ENCODE results near the gene SELENOH.

SELENOH gene

DNA sequence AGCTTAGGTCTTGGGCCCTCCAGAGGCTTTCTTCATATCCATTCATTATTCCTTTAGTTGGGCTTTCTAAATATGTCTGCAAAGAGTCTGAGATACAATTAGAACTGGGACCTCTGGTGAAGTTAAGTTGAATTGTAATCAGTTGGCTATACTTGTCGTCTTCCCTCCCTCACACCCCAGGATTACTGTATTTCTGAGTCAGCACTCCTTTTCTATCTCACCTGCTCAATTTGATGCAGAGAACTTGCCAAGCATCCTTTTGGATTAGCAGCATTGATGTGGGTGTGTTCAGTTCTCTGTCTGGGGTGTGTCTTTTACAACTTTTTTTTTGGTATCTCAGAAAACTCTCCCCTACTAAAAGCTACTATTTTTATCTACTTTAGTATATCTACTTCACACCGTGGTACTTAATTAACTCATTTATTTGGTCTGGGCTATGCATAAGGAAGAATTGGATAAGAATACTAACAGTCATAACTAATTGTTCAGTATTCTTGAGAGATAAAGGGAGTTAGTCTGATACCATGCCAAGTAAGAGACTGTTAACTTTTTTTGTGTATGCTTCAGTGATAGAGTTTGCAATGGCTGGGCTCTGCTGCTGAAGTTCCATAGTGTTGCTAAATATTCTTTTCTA, 35.4 kb downstream of the SELENOH start:
- H3K27ac ChIP-seq, result peak overlapping the region; percentile 86
- ChIA-PET CTCF (interaction anchor here (0.9 to 1.5 kb wide), 2 partner anchors 13 to 132 kb away, joined by 3 to 4 read pairs; no protein-coding TSS in a partner anchor), POLR2A (ENCODE audit: low non-redundant PET) (no interaction called here)
- TF ChIP-seq, protein P1, sequence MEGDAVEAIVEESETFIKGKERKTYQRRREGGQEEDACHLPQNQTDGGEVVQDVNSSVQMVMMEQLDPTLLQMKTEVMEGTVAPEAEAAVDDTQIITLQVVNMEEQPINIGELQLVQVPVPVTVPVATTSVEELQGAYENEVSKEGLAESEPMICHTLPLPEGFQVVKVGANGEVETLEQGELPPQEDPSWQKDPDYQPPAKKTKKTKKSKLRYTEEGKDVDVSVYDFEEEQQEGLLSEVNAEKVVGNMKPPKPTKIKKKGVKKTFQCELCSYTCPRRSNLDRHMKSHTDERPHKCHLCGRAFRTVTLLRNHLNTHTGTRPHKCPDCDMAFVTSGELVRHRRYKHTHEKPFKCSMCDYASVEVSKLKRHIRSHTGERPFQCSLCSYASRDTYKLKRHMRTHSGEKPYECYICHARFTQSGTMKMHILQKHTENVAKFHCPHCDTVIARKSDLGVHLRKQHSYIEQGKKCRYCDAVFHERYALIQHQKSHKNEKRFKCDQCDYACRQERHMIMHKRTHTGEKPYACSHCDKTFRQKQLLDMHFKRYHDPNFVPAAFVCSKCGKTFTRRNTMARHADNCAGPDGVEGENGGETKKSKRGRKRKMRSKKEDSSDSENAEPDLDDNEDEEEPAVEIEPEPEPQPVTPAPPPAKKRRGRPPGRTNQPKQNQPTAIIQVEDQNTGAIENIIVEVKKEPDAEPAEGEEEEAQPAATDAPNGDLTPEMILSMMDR (conservative IDR thresholded peaks at IDR 0.05; ENCODE audit: low read depth), result no peak
- DNase-seq (ENCODE audit: low spot score), result no peak

DNA sequence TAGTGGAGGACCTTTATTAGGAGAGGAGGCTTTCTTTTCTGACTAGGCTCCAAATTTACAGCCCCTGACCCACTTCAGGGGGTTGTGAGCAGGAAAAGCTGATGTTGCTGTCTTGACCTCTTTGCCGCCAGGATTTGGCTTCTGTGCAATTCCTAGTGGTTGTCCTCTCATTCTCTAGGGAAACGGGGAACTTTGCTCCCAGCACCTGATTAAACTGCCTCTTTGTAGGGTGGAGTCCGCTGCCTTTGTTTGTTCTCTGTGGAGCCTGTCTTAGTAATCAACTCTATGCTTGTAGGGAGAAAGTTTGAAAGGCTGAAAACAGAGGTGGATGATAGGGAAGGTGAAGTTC, 36.7 kb downstream of the SELENOH start:
- POLR2A ChIA-PET (ENCODE audit: low non-redundant PET), result interaction anchor here (0.6 to 1.1 kb wide), 2 partner anchors 17 to 137 kb away, joined by 3 read pairs; partner anchors contain the start of gene CTNND1
- peak overlapping the region; percentile 86 for H3K27ac ChIP-seq
- TF ChIP-seq, protein P1 (conservative IDR thresholded peaks at IDR 0.05; ENCODE audit: low read depth), result no peak
- no peak for DNase-seq (ENCODE audit: low spot score)
- CTCF ChIA-PET, result no interaction called here

DNA sequence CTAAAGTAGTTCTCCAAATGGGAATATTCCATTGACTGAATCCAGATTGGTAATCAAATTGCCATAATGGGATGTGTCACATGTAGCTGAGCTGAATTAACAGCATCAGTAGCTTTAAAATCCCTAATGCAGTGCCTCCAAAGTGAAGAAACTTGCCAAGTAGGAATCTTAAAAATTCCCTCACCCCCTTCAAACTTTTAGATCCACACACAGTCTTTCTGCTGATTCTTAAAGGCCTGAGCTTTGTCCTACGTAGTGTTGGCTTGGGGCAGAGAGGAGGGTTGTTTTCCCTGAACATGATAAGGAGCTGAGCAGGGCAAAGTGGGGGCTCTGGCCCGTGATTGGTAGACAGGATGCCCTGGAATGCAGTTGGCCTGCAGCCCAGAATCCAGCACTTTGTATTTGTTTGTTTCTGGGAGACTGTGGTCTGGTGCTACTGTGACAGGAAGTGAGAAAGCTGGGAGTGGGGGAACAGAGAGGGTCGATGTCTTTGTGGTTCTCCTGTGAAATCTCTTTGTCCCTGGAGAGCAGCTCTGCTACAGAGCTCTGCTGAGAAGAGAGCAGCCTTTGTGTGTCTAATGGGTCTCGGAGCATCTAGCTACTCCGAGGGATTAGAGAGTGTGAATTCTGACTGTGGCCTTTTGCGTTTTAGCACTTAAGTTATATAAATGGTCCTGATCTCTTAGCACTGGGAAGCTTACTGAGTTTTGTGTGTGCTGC, 37.2 kb downstream of the SELENOH start:
- CTCF ChIA-PET, result interaction anchor here (0.5 to 1.2 kb wide), 4 partner anchors 11 to 31 kb away, joined by 3 to 7 read pairs (median 3); partner anchors contain the start of gene BTBD18
- peak overlapping the region; percentile 86 for H3K27ac ChIP-seq
- DNase-seq (ENCODE audit: low spot score), result peak; percentile 91
- POLR2A ChIA-PET (ENCODE audit: low non-redundant PET), result interaction anchor here (0.6 to 1.1 kb wide), 2 partner anchors 17 to 137 kb away, joined by 3 read pairs; partner anchors contain the start of gene CTNND1
- TF ChIP-seq, protein P1 (conservative IDR thresholded peaks at IDR 0.05; ENCODE audit: low read depth), result no peak

DNA sequence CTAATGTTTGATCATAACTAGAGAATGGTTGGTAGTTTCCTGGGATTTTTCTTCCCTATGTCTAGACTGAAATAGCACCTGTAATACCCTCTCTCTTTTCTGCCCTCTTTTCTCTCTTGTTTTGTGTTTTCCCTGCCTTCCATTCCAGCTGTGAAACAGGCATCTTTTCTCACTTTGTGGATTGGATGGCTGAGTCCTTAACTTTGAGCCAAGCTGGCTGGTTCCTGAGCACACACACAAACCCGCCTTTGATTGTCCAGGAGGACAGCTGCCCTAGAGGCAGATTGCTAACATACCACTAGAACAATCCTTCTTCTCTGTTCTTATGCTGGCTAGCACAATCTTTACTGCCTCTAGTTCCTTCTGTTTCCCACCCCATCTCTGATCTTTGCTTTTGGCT, 38.0 kb downstream of the SELENOH start:
- TF ChIP-seq, protein P1 (conservative IDR thresholded peaks at IDR 0.05; ENCODE audit: low read depth), result no peak
- H3K27ac ChIP-seq, result peak overlapping the region; percentile 33; the same call in 1 of the 2 replicates
- ChIA-PET CTCF (interaction anchor here (0.5 to 1.2 kb wide), 4 partner anchors 10 to 32 kb away, joined by 3 to 7 read pairs (median 3); partner anchors contain the start of gene BTBD18), POLR2A (ENCODE audit: low non-redundant PET) (no interaction called here)
- no peak for DNase-seq (ENCODE audit: low spot score)

DNA sequence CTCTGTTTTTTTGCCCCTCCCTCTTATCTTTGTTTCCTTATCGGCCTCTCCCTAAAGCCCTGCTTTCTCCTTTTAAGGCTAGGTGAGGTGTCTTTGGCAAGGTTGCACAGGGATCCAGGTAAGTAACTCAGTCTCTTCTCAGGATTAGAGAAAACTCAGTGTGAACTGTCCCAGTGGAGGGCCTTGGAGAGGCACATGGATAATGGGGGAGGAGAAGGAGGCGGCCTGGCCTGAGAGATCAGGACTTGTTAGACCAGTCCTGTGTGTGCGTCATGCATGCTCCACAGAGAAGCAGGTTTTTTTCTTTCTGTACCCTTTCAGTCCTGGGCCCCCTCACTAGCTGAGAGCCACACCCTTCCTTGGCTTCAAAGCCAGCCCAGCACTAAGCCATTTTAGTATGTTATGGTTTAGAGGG, 40.2 kb downstream of the SELENOH start:
- CTCF ChIA-PET, result interaction anchor here (0.6 to 1.1 kb wide), 2 partner anchors 19 to 101 kb away, joined by 3 to 4 read pairs; partner anchors contain the start of gene CTNND1
- TF ChIP-seq, protein P1 (conservative IDR thresholded peaks at IDR 0.05; ENCODE audit: low read depth), result no peak
- POLR2A ChIA-PET (ENCODE audit: low non-redundant PET), result no interaction called here
- peak; percentile 70 for DNase-seq (ENCODE audit: low spot score)
- peak overlapping the region; percentile 46; the same call in 1 of the 2 replicates for H3K27ac ChIP-seq

DNA sequence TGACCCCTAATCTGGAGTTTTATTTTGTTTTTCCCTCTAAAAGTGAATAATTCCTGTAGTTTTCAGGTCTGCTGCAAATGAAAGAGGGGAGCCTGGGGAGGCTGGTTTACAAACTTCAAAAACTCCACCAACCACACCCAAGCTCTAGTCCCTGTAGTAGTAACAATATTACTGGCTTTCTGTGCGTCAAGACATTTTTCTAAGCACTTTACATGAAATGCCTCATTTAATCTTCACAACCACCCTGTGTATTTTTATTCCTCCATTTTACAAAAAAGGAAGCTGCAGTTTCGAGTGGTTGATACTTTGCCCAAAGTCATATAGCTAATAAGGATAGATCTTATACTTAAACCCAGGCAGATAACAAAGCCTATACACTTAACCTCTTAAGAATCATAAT, 43.8 kb downstream of the SELENOH start:
- TF ChIP-seq, protein P1 (conservative IDR thresholded peaks at IDR 0.05; ENCODE audit: low read depth), result no peak
- POLR2A ChIA-PET (ENCODE audit: low non-redundant PET), result no interaction called here
- DNase-seq (ENCODE audit: low spot score), result no peak

More for the DNA sequence above, 43.8 kb downstream of the SELENOH start:
- CTCF ChIA-PET, result no interaction called here
- 0 out of 2 replicates have a peak overlapping the region, but pooled peaks have one; percentile 39 for H3K27ac ChIP-seq
